ENCODE data around the gene GNB1.

GNB1 gene

DNA sequence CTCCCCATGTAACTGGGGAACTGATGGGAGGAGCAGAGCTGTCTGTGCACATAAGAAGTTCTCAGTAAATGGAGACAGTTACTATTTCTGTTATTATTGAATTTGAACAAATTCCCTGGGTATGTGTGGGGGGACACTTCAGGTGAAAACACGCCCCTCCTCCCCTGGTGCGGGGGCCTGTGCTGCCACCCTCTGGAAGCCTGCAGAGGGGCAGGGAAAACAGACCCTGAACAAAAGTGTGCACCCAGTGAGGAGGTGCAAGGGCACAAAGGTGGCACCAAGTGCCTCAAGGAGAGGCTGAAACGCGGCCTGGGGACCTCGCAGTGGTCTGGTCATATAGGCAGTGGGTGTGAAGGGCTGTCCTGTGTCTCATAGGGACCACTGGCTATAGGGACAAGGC, 94.4 kb downstream of the GNB1 start:
- TF ChIP-seq ZNF274 (IDR thresholded peaks at IDR 0.05; ENCODE audit: low read depth, low read length) = no peak
- H3K4me3 ChIP-seq (ENCODE audit: low read length) = no peak overlapping the region

DNA sequence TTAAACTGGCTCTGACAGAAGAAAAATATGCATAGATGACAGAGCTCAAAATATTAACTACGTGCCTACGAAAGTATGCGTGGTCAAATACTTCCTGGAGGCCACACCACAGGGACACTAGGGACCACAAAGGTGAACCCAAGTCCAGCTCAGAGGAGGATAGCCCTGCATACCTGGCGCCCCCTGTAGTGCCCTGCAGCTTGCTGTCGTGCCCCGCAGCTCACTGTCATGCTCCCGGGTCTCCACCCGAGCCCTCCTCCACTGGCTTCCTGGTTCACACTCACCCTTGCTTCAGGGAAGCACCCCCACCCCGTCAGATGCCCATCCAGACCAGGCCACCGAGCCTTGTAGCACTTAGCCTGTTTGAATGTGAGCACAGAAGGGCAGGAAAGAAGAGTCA, 95.9 kb downstream of the GNB1 start:
- no peak for TF ChIP-seq ZNF274 (IDR thresholded peaks at IDR 0.05; ENCODE audit: low read depth, low read length)
- no peak overlapping the region for H3K4me3 ChIP-seq (ENCODE audit: low read length)

DNA sequence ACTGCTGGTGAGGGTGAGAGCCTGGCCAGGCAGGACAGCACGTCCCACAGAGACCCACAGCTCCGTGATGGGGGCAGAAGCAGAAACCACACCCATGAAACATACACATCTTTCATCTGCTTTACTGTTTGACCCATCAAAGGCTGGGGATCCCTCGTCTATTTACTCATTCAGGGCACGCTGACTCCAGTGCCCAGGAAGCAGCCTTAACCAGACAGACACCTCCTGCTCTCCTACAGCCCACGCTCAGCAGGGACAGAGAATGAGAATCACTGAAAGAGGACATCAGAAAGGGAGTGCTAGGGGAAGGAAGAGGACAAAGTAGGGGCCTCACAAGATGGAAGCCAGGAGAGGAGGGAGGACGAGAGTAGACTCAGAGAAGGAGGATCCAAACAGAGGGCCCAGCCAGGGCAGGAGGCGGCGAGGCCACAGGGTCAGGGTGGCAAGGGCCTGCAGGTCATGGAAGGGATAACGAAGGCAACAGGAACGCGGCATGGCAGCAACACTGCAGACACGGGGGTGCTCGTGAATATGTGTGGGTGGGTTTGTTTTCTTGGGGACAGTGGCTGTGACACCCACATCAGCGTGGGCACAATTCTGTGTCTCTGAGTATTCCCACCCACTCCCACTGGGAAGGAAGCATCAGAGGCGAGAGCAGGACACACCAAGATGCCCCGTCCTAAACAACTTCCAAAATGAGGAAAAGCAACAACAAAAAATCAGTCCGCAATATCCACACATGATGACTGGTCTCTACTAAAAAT, 97.2 kb downstream of the GNB1 start:
- TF ChIP-seq ZNF274 (IDR thresholded peaks at IDR 0.05; ENCODE audit: low read depth, low read length) = no peak
- no peak overlapping the region for H3K4me3 ChIP-seq (ENCODE audit: low read length)

DNA sequence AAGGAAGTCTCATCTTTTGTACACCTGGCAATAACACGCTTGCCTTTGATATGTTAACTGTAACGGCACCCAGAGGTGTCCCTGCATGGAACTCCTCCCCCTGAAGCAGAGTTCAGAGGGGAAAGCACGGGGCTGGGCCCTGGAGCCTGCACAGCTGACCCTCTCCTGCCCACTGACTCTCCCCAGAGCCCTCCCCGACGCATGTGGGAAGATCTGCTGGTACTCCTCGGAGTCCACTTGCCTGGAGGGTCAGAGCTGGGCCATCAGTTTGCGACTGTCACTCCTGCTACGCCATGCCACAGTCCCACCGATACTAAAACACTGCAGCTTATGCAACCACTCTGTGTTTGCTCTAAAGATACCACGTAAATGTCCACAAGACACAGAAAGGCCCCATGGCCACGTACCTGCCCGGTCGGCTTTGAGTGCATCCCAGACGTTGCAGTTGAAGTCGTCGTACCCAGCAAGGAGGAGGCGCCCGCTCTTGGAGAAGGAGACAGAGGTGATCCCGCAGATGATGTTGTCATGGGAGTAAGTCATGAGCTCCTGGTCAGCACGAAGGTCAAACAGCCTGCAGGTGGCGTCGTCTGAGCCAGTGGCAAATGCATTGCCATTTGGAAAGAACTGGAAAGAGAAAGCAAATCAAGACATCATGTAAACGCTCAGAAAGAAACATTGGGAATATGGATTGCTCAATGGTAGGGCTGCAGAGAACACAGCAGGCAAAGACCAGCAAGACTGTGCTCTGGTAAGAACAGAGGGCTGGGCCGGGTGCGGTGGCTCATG, 102.0 kb downstream of the GNB1 start:
- H3K4me3 ChIP-seq (ENCODE audit: low read length) = no peak overlapping the region
- no peak for TF ChIP-seq ZNF274 (IDR thresholded peaks at IDR 0.05; ENCODE audit: low read depth, low read length)

DNA sequence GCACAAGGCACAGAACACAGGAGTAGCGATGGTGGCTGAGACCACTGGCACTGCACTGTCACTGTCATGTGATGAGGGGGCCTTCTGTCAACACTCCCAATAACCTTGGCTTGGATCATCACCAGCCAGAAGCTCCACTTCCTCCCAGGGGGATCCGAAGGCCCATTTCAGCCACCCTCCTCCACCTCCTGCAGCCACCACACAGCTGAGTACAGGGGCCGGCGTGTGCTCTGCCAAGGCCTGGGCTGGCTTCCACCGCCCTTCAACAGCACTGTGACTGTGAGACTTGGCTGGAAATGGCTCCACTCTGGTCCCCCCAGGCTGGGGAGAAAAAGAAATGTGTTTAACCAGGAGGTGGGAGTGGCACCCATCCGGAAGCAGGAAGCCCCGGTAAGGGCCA, 102.8 kb downstream of the GNB1 start:
- no peak for TF ChIP-seq ZNF274 (IDR thresholded peaks at IDR 0.05; ENCODE audit: low read depth, low read length)
- H3K4me3 ChIP-seq (ENCODE audit: low read length) = no peak overlapping the region

DNA sequence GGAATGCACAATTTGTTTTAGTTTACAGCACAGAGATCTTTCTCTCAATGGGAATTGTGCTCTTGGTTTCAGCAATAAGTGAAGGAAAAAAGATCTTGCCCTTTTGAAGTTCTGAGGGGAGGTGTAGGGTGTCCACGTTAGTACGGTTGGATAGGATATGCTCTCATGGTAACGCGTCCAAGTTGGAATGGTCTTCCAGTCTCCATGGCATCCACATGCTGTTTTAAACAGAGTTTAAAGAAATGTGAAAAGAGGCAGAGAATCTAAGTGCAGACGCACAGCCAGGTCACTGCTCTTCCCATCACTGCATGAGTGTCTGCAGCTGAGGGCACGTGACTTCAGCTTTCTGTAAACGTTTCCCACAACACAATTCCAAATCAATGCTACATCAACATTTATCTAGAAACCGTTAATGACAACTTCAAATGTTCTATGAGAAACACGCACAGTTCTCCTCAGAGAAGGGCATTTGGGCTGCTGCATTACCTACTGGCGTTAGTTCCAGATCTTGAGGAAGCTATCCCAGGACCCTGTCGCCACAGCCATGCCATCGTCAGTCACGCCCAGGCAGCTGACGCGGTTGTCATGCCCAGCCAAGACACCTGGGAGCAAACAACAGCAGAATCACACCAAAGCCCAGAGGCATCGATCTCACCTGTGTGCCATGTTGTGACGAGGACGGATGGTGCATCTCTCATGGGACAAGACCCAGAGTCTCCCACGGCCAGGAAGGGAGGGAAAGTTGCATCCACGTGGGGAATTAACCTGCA, 103.9 kb downstream of the GNB1 start:
- H3K4me3 ChIP-seq (ENCODE audit: low read length) = no peak overlapping the region
- TF ChIP-seq ZNF274 (IDR thresholded peaks at IDR 0.05; ENCODE audit: low read depth, low read length) = no peak

DNA sequence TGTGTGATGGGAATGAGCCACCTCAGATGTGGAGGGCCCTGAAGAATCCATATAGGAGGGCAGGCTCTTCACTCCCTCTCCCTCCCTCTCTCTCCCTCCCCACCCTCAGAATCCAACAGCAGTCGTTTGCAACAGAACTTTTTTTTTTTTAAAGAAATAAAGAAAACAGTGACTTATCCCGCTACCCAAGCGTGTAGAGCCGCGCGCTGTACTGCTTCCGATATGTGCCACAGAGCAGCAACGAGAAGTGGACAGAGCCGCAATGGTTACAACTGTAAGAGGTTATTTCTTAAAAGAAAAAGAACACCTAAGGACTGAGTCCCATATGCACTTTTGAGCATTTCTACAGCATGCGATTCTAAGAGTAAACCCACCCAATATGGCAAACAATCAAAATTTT, 105.2 kb downstream of the GNB1 start:
- no peak for TF ChIP-seq ZNF274 (IDR thresholded peaks at IDR 0.05; ENCODE audit: low read depth, low read length)
- no peak overlapping the region for H3K4me3 ChIP-seq (ENCODE audit: low read length)

DNA sequence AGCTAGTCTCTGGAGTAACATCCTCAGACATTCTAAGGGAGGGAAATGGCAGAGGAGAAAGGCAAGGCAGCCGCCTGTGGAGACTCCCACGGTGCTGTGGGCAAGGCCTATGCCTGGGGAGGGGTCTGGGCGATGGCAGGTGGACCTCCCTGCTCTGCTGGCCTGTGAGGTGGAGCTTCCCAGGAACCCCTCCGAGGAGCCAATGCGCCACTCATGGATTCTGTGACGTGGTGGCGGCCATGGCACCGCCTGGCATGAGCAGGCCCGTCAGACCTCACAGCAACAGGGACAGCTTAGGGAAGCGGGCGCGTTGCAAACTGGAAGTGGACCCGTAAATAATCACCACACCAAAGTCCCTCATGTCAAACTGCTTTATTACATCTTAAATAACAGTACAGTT, 106.0 kb downstream of the GNB1 start:
- no peak overlapping the region for H3K4me3 ChIP-seq (ENCODE audit: low read length)
- no peak for TF ChIP-seq ZNF274 (IDR thresholded peaks at IDR 0.05; ENCODE audit: low read depth, low read length)

DNA sequence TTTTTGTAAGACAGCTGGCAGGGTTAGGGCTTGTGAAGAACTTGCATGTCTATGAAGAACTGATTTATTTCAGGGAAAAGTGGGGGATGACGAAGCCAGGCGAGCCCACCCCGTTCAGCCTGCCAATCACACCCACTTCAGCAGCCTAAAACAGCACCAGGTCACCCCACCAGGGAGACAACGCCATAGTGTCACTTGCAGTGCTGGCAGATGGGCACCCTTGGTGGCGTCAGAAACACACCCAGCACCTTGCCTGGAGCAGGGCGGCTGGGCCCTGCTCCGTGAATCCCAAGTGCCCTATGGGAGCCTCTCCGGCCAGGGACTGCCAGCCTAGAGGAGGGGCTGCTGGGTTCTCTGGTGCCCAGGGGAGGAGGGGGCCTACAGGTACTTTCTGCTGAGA, 107.6 kb downstream of the GNB1 start:
- TF ChIP-seq ZNF274 (IDR thresholded peaks at IDR 0.05; ENCODE audit: low read depth, low read length) = no peak

DNA sequence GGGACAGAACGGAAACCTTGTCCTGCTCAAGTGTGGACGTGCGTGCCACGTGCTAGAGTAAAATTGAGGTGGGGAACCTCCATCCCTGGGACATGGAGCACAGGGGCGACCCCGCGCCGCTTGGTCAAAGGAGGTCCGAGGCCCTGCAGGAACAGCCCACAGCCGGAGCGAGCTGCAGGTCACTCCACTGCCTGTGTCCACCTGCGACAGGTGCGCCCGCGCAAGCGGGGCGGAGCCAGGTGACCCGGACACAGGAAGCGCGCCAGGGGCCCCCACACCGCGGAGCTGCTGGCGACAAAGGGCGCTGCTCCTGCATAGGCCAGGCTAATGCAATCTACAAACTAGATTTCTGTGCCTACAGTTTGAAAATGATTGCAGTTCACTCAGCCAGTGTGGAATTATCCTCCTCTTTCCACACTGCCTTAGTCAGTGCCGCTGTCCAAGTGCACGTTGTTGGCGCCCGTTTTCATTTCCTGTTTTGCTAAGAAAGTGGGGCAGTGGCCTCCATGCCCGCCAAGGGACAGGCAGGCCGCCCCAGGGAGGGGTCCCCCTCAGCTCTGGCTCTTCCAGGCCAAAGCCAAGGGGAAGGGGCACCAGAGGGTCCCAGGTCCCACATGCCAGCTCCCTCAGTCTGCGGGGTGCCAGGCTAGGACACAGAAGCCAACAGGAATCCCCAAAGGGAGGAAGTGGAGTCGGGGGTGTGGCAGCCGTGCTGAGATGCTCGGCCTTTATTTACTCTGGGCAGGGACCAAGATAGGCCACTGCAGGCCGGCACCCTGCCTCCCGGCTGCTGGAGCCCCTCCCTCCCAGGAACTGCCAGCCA, 108.3 kb downstream of the GNB1 start:
- no peak overlapping the region; the same call in 1 of the 2 replicates for H3K4me3 ChIP-seq (ENCODE audit: low read length)
- no peak for TF ChIP-seq ZNF274 (IDR thresholded peaks at IDR 0.05; ENCODE audit: low read depth, low read length)

More for the DNA sequence above, 107.6 kb downstream of the GNB1 start:
- H3K4me3 ChIP-seq (ENCODE audit: low read length) = no peak overlapping the region

DNA sequence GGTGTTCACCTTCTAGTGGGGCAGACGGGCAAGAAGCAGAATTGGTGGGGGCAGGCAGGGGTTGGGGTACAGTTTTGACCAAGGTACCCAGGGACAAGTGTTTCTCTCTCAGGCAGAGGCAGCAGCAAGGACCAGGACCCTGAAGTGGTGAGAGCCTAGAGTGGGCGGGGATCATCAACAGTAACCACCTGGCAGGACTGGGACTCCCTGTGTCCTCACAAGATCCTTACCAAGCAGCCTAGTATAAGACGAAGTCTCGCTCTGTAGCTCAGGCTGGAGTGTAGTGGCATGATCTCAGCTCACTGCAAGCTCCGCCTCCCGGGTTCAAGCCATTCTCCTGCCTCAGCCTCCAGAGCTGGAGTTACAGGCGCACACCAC, 109.4 kb downstream of the GNB1 start:
- H3K4me3 ChIP-seq (ENCODE audit: low read length) = no peak overlapping the region

DNA sequence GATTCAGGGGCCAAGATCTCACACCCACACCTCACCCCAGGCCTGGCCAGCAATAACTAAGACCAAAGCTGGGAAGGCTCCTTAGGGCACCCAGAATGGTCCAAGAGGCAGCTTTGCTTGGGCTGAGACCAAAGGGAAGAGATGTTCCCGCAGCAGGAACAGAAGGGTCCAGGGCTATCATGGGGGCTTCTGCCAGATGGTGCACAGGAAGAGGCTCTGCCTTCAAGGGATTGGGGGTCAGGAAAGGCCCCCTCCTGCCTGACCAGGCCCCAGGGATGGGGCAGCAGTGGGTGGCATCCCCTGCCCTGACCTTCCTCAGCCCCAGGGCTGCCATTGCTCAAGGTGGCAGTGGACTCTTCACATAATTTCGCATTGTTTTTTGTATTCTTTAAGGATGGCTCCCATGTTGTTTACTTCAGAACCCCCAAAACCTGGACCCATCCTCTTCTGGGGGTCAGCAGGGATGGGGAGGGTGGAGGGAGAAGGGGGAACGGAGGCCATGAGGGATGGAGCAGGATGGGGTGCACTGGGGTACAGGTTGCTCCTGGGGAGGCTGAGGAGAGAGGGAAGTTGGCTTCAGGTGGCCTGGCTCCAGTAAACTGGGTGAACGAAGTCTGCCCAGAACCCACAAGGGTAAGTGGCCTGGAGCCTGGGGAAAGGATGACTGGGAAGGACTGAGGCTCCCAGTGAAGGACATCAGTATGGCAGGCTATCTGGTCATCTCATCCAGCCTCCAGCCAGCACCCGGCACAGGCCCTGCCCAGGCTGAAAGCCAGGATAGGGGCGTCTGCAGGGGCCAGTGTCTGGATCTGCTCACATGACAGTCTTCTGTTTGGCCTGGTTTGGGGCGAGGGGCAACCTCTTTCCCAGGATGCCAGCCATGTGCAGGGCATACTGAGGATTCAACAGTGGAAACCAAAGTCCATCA, 110.0 kb downstream of the GNB1 start:
- H3K4me3 ChIP-seq (ENCODE audit: low read length) = no peak overlapping the region
- no peak for TF ChIP-seq ZNF274 (IDR thresholded peaks at IDR 0.05; ENCODE audit: low read depth, low read length)

More for the DNA sequence above, 109.4 kb downstream of the GNB1 start:
- TF ChIP-seq ZNF274 (IDR thresholded peaks at IDR 0.05; ENCODE audit: low read depth, low read length) = no peak

Measured in GM08714 (cell line).